ENCODE measurements around the gene MGAT1. TPM values are rescaled to one million over a fixed set of nuclear protein-coding genes. Genes with fewer than 3 reads are reported as not detected.

MGAT1 gene
- total RNA-seq, result 91.9 and 105 TPM in 2 replicates

DNA sequence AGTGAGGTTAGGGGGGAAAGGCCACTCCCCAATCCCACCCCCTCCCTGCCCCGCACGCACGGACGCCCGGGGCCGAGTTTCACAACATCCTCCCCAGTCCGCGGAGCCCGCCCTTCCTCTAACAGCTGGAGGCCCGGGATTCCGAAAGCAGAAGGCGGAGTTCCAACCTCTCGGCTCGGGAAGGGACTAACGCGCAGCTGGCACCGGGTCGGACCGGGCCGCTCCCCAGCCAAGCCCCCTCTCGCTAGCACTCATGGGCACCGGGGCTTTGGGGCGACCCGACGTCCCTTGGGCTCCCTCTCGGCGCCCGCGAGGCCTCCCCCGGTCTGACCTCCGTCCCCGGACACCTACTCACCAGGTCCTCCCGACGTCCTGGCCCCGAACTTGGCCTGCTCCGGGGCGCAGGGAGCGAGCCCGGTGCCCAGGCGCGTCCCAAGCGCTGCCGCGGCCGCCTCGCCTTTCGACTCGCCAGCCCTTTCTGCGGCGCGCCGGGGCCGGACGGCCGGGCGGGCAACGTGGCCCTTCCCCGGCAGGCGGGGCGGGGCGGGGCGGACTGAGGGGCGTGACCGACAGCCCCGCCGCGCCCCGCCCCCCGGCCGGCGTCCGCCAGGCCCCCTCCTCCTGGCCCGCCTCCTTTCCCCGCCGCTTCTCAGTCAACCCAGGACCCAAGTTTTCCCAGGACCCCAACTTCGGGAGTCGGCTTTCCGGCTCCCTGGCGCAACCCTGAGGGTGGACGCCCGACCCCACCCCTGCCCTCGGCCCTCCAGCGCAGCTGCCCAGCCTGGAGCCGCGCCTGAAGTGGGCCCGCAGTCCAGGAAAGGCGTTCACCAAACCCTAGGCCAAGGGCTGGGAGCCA lies at the start of gene MGAT1:
TSS of gene MGAT1 (minus strand) at position 482 of the 856 bp plus-strand sequence. CDS start 9,835 bp downstream, outside the sequence.

GRCh38 chr5:180739958-180740357 lies 62.6 kb downstream of the MGAT1 start, which contains the start of gene OR2Y1:
Gene OR2Y1, minus strand, starts transcription at chr5:180740058. Its CDS starts 0 bp downstream, at chr5:180740058.

Other genes starting within 250 kb of the MGAT1 start
- gene SCGB3A1, start 211.3 kb downstream of the MGAT1 start, total RNA-seq, result 1.4 and 2.0 TPM in 2 replicates
- 283 and 533 TPM in 2 replicates for gene FLT4, start 153.2 kb downstream of the MGAT1 start, total RNA-seq
- gene OR2Y1, start 62.7 kb downstream of the MGAT1 start, total RNA-seq, result not detected in 2 replicates
- 13.5 and 24.4 TPM in 2 replicates for gene ZFP62, start 58.5 kb upstream of the MGAT1 start, total RNA-seq
- 0.09 and 0.22 TPM in 2 replicates for gene BTNL8, start 96.4 kb upstream of the MGAT1 start, total RNA-seq
- gene BTNL3, start 186.0 kb upstream of the MGAT1 start, total RNA-seq, result under 0.01 TPM in 2 replicates
- gene BTNL9, start 237.5 kb upstream of the MGAT1 start, total RNA-seq, result 0.11 and 0.60 TPM in 2 replicates